A673 (cell line): ENCODE measurements around the gene GZMM.

Source experiments
- CTCF ChIP-seq: fragments of 300-800, 200-600 bp; sonication (generic); conservative IDR thresholded peaks from 2 replicates; pipeline ENCODE4 v1.5.1; 2017; ENCODE audit warnings: low read depth, mild to moderate bottlenecking, antibody characterized with exemption, low read length, moderate library complexity, mixed read lengths
- EZH2 ChIP-seq: fragments of 200-600 bp; sonication (generic); IDR thresholded peaks from 2 replicates; pipeline ENCODE4 v1.6.1; 2017; ENCODE audit warnings: borderline replicate concordance, low read depth, mild to moderate bottlenecking, mixed read lengths, antibody characterized with exemption, low read length; ENCODE audit not compliant: poor library complexity, severe bottlenecking

- no peak for TF ChIP-seq CTCF
- TF ChIP-seq EZH2 = no peak
Measured at GRCh38 chr19:589693-590395, 46.0 kb downstream of the GZMM start, which contains the start of gene HCN2.
